ENCODE measurements around the gene MAPK11.

Gene MAPK11

DNA sequence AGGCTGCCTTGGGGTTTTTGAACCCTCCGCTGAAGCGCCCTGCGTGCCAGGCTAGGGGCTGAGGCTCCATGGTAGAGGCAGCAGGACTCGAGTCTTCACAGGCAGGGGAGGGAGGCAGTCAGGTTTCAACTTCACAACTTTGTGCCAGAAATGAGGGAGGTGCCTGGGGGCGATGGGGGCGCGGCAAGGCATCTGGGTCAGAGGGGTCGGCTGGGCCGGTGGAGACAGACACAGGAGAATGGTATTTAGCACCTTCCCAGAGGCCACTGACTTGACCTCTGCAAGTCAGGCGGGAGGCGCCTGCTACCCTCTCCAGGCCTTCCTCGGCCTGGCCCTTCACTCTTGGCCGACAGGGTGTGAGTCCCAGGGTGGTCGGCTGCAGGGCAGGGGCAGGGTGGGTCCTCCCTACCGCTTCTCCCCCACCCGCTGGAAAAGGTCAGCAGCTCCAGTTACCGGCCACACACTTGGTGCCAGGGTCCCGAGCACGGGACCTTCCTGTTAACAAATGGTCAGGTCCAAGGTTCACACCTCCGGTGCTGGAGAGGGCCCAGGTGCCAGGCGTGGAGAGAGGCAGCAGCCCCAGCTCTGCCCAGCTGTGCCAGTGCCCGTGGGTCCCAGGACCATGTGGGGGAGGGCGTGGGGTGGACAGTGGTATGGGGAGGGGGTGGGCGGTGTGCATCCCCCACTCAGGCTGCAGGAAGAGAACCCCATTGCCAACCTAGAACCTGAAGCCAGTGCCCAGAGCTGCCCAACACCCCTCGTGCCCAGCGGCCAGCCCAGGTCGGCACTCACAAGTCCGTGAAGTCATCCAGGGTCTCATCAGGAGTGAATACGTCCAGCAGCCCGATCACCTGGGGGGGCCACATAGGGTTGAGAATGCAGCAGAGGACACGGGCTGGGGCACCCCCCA lies 12.5 kb downstream of the MAPK11 start:
- no peak for ATAC-seq
- TF ChIP-seq TCF4 (CRISPR knock-in tag; IDR thresholded peaks at IDR 0.05; ENCODE audit: borderline replicate concordance) = no peak
- no peak for TF ChIP-seq PPARA (CRISPR knock-in tag; IDR thresholded peaks at IDR 0.05; ENCODE audit: borderline replicate concordance)
- TF ChIP-seq ARNTL (CRISPR knock-in tag; IDR thresholded peaks at IDR 0.05; ENCODE audit: borderline replicate concordance, low read depth) = no peak
- TF ChIP-seq ZNF8 (CRISPR knock-in tag; IDR thresholded peaks at IDR 0.05) = no peak
- TF ChIP-seq, protein P1, sequence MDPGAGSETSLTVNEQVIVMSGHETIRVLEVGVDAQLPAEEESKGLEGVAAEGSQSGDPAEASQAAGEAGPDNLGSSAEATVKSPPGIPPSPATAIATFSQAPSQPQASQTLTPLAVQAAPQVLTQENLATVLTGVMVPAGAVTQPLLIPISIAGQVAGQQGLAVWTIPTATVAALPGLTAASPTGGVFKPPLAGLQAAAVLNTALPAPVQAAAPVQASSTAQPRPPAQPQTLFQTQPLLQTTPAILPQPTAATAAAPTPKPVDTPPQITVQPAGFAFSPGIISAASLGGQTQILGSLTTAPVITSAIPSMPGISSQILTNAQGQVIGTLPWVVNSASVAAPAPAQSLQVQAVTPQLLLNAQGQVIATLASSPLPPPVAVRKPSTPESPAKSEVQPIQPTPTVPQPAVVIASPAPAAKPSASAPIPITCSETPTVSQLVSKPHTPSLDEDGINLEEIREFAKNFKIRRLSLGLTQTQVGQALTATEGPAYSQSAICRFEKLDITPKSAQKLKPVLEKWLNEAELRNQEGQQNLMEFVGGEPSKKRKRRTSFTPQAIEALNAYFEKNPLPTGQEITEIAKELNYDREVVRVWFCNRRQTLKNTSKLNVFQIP (CRISPR knock-in tag; IDR thresholded peaks at IDR 0.05; ENCODE audit: borderline replicate concordance, low read depth) = no peak
- TF ChIP-seq ZNF565 (CRISPR knock-in tag; conservative IDR thresholded peaks at IDR 0.05; ENCODE audit: low read depth) = no peak
- TF ChIP-seq OSR1 (CRISPR knock-in tag; IDR thresholded peaks at IDR 0.05) = no peak
- no peak for TF ChIP-seq CSDC2 (CRISPR knock-in tag; IDR thresholded peaks at IDR 0.05)
- TF ChIP-seq GLIS3 (CRISPR knock-in tag; IDR thresholded peaks at IDR 0.05) = no peak
- no peak for TF ChIP-seq SNAI2 (CRISPR knock-in tag; IDR thresholded peaks at IDR 0.05)
- TF ChIP-seq BACH2 (CRISPR knock-in tag; IDR thresholded peaks at IDR 0.05; ENCODE audit: borderline replicate concordance) = no peak
- TF ChIP-seq ZFP30 (CRISPR knock-in tag; IDR thresholded peaks at IDR 0.05) = no peak

DNA sequence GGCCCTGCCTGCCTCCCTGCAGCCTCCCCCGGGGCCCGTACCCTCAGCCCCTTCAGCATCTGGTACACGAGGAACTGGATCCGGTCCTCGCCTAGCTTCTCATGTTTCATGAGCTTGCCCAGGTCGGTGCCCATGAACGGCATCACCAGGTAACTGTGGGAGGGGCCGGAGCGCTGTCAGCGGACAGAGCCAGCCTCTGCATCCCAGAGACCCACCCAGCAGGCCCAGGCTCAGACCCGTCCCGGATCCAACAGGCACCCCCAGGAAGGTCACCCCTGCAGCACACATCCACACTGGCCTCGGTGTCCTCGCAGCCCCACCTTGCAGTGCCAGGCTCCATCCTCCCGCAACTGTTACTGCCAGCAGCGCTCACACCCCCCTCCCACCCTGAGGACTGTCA lies 13.1 kb downstream of the MAPK11 start:
- no peak for ATAC-seq
- no peak for TF ChIP-seq ZC3H10 (CRISPR knock-in tag; IDR thresholded peaks at IDR 0.05)
- TF ChIP-seq ZFP3 (CRISPR knock-in tag; IDR thresholded peaks at IDR 0.05) = no peak
- TF ChIP-seq RARB (CRISPR knock-in tag; IDR thresholded peaks at IDR 0.05) = no peak

DNA sequence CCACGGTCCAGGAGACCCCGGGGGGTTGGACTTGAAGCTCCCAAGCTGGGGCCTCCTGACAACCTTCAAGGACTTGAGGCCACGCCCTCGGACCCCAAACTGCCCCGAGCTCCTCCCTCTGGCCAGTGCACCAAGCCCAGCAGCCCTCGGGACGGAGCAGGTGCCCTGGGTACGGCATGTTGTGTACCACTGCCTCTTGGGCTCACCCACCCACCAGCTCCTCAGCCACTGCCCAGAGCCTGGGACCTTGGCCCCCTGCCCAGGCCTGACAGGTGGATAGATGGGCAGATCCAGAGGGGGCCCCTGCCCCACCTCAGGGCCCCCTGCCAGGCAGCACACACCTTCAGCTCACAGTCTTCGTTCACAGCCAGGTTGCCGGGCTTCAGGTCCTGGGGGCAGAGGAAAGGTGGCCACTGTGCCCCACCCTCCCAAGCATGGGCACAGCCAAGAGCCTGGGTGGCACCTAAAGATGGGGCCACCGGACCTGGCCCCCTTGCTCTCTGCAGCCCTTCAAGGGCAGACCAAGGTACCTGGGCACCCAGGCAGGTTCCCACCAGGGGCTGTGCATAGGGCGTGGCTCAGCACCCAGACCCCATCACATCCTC lies 13.8 kb downstream of the MAPK11 start:
- no peak for ATAC-seq
- TF ChIP-seq, protein P2, sequence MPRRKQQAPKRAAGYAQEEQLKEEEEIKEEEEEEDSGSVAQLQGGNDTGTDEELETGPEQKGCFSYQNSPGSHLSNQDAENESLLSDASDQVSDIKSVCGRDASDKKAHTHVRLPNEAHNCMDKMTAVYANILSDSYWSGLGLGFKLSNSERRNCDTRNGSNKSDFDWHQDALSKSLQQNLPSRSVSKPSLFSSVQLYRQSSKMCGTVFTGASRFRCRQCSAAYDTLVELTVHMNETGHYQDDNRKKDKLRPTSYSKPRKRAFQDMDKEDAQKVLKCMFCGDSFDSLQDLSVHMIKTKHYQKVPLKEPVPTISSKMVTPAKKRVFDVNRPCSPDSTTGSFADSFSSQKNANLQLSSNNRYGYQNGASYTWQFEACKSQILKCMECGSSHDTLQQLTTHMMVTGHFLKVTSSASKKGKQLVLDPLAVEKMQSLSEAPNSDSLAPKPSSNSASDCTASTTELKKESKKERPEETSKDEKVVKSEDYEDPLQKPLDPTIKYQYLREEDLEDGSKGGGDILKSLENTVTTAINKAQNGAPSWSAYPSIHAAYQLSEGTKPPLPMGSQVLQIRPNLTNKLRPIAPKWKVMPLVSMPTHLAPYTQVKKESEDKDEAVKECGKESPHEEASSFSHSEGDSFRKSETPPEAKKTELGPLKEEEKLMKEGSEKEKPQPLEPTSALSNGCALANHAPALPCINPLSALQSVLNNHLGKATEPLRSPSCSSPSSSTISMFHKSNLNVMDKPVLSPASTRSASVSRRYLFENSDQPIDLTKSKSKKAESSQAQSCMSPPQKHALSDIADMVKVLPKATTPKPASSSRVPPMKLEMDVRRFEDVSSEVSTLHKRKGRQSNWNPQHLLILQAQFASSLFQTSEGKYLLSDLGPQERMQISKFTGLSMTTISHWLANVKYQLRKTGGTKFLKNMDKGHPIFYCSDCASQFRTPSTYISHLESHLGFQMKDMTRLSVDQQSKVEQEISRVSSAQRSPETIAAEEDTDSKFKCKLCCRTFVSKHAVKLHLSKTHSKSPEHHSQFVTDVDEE (CRISPR knock-in tag; IDR thresholded peaks at IDR 0.05) = no peak
- TF ChIP-seq OSR1 (CRISPR knock-in tag; IDR thresholded peaks at IDR 0.05) = no peak
- TF ChIP-seq ESRRG (CRISPR knock-in tag; IDR thresholded peaks at IDR 0.05) = no peak
- no peak for TF ChIP-seq PPARA (CRISPR knock-in tag; IDR thresholded peaks at IDR 0.05; ENCODE audit: borderline replicate concordance)
- TF ChIP-seq TOX (CRISPR knock-in tag; IDR thresholded peaks at IDR 0.05; ENCODE audit: borderline replicate concordance) = no peak
- TF ChIP-seq, protein P3, sequence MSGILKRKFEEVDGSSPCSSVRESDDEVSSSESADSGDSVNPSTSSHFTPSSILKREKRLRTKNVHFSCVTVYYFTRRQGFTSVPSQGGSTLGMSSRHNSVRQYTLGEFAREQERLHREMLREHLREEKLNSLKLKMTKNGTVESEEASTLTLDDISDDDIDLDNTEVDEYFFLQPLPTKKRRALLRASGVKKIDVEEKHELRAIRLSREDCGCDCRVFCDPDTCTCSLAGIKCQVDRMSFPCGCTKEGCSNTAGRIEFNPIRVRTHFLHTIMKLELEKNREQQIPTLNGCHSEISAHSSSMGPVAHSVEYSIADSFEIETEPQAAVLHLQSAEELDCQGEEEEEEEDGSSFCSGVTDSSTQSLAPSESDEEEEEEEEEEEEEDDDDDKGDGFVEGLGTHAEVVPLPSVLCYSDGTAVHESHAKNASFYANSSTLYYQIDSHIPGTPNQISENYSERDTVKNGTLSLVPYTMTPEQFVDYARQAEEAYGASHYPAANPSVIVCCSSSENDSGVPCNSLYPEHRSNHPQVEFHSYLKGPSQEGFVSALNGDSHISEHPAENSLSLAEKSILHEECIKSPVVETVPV (CRISPR knock-in tag; IDR thresholded peaks at IDR 0.05) = no peak
- no peak for TF ChIP-seq ZFP30 (CRISPR knock-in tag; IDR thresholded peaks at IDR 0.05)
- no peak for TF ChIP-seq ZNF70 (CRISPR knock-in tag; IDR thresholded peaks at IDR 0.05)

DNA sequence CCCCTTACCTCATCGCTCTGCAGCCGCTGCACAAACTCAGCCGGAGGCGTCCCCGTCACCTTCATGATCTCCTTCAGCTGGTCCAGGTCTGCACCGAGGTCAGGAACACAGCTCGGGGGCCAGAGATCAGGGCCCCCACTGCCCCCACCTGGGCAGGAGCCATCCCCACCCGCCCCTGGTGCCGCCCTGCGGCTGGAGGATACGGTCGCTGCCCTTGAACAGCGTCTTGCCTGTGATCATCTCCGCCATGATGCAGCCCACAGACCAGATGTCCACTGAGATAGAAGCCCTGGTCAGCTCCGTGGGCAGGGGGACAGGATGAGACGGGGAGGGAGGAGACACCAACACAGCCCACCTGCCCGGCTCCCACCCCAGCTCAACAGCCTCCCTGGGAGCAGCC lies 14.6 kb downstream of the MAPK11 start:
- no peak for ATAC-seq
- no peak for TF ChIP-seq ARNTL (CRISPR knock-in tag; IDR thresholded peaks at IDR 0.05; ENCODE audit: borderline replicate concordance, low read depth)
- no peak for TF ChIP-seq ISL1 (CRISPR knock-in tag; IDR thresholded peaks at IDR 0.05)

DNA sequence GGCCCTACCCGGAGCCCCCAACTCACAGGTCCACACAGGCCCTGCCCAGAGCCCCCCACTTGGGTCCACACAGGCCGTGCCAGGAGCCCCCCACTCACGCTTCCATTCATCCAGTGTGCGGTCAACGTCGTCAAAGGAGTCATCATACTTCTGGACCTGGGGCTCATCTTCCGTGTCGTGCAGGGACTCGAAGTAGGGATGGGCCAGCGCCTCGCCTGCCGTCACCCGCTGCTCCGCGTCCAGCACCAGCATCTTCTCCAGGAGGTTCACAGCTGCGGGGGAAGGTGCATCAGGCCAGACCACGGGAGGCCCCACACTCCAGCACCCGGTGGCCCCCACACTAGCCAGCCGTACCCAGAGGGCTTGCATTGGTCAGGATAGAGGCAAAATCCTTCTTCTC lies 15.1 kb downstream of the MAPK11 start:
- no peak for ATAC-seq
- no peak for TF ChIP-seq ZFP3 (CRISPR knock-in tag; IDR thresholded peaks at IDR 0.05)
- no peak for TF ChIP-seq RARB (CRISPR knock-in tag; IDR thresholded peaks at IDR 0.05)
- no peak for TF ChIP-seq ARNTL (CRISPR knock-in tag; IDR thresholded peaks at IDR 0.05; ENCODE audit: borderline replicate concordance, low read depth)
- no peak for TF ChIP-seq SNAI2 (CRISPR knock-in tag; IDR thresholded peaks at IDR 0.05)
- no peak for TF ChIP-seq ISL1 (CRISPR knock-in tag; IDR thresholded peaks at IDR 0.05)
- TF ChIP-seq GLIS3 (CRISPR knock-in tag; IDR thresholded peaks at IDR 0.05) = no peak
- TF ChIP-seq ZNF70 (CRISPR knock-in tag; IDR thresholded peaks at IDR 0.05) = no peak
- TF ChIP-seq BACH2 (CRISPR knock-in tag; IDR thresholded peaks at IDR 0.05; ENCODE audit: borderline replicate concordance) = no peak
- TF ChIP-seq ESRRG (CRISPR knock-in tag; IDR thresholded peaks at IDR 0.05) = no peak
- no peak for TF ChIP-seq TOX (CRISPR knock-in tag; IDR thresholded peaks at IDR 0.05; ENCODE audit: borderline replicate concordance)
- no peak for TF ChIP-seq TCF4 (CRISPR knock-in tag; IDR thresholded peaks at IDR 0.05; ENCODE audit: borderline replicate concordance)
- TF ChIP-seq, protein P4, sequence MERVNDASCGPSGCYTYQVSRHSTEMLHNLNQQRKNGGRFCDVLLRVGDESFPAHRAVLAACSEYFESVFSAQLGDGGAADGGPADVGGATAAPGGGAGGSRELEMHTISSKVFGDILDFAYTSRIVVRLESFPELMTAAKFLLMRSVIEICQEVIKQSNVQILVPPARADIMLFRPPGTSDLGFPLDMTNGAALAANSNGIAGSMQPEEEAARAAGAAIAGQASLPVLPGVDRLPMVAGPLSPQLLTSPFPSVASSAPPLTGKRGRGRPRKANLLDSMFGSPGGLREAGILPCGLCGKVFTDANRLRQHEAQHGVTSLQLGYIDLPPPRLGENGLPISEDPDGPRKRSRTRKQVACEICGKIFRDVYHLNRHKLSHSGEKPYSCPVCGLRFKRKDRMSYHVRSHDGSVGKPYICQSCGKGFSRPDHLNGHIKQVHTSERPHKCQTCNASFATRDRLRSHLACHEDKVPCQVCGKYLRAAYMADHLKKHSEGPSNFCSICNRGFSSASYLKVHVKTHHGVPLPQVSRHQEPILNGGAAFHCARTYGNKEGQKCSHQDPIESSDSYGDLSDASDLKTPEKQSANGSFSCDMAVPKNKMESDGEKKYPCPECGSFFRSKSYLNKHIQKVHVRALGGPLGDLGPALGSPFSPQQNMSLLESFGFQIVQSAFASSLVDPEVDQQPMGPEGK (CRISPR knock-in tag; IDR thresholded peaks at IDR 0.05; ENCODE audit: borderline replicate concordance) = no peak
- no peak for TF ChIP-seq OSR1 (CRISPR knock-in tag; IDR thresholded peaks at IDR 0.05)
- TF ChIP-seq, protein P3 (CRISPR knock-in tag; IDR thresholded peaks at IDR 0.05) = no peak
- TF ChIP-seq ZFP30 (CRISPR knock-in tag; IDR thresholded peaks at IDR 0.05) = no peak
- no peak for TF ChIP-seq CSDC2 (CRISPR knock-in tag; IDR thresholded peaks at IDR 0.05)
- no peak for TF ChIP-seq PPARA (CRISPR knock-in tag; IDR thresholded peaks at IDR 0.05; ENCODE audit: borderline replicate concordance)
- no peak for TF ChIP-seq ZC3H10 (CRISPR knock-in tag; IDR thresholded peaks at IDR 0.05)

Measured in SK-N-SH treated with all-trans-retinoic acid at 6 μM for 48 hours (cell line).